GM18520 (cell line): ENCODE data around the gene FBN1.

Experiments used
- ATAC-seq: cut with Tn5 transposase; IDR thresholded peaks from one replicate; pipeline ENCODE4 v1.9.1; 2021; ENCODE audit not compliant: unreplicated experiment

FBN1 gene

GRCh38 chr15:48645558-48646330 is at the start of gene FBN1:
Gene FBN1 (minus strand): TSS chr15:48645709. CDS start chr15:48644769, 940 bp downstream.
- ATAC-seq, result peak; percentile 43

- no peak for ATAC-seq
These were observed 48.0 kb upstream of the FBN1 start for GRCh38 chr15:48693484-48693883.

DNA sequence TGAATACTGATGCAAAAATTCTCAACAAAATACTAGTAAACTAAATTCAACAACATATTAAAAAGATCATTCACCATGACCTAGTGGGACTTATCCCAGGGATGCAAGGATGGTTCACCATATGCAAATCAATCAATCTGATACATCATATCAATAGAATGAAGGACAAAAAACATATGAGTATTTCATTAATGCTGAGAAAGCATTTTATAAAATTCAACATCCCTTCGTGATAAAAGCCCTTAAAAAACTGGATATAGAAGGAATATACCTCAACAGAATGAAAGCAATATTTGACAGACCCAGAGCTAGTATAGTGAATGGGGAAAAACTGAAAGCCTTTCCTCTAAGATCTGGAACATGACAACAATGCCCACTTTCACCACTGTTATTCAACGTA is 43.0 kb upstream of the FBN1 start:
- ATAC-seq, result no peak

DNA sequence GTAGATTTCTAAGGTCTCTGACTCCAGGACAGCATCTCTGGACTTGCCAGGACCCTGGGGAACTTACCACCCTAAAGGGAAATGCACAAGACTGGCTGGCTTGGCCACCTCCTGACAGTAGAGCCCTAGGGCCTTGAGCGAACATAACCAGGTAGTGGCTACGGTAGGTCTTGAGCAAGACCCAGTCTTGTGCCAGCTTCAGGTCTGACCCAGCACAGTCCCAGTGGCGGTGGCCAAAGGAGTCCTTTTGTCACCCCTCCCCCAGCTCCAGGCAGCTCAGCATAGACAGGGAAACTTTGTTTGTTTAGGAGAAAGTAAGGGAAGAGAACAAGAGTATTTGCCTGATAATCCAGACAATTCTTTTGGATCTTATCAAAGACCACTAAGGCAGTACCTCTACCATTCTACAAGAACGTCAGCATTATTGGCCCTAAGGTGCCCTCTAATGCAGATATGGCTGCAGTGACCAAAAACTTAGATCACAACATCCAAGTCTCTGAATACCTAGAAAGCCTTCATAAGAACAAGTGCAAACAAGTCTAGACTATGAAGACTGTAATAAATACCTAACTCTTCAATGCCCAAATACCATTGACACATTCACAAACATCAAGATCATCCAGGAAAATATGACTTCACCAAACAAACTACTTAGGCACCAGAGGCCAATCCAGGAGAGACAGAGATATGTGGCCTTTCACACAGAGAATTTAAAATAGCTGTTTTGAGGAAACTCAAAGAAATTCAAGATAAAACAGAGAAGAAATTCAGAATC is 38.7 kb upstream of the FBN1 start:
- no peak for ATAC-seq

DNA sequence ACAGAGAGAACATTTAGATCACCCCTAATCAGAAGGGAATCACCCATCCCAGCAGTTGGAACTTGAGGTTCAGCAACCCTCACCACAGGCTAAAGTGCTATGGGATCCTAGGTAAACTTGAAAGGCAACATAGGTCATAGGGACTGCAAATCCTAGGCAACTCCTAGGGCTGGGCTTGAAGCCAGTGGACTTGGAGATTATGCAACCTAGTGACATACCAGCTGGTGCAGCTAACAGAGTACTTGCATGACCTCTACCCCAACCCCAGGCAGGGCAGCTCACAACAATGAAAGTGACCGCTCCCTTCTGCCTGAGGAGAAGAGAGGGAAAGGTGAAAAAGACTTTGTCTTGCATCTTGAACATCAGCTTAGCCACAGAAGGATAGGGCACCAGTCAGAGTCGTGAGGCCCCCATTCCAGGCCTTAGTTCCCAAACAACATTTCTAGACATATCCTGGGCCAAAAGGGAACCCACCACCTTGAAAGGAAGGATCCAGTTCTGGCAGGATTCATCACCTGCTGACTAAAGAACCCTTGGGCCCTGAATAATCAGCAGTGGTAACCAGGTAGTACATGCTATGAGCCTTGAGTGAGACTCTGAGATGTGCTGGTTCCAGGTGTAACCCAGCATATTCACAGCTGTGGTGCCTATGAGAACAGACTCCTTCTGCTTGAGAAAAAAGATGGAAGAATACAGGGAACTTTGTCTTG is 37.6 kb upstream of the FBN1 start:
- ATAC-seq, result no peak

GRCh38 chr15:48681353-48681752 is 35.8 kb upstream of the FBN1 start:
- no peak for ATAC-seq

DNA sequence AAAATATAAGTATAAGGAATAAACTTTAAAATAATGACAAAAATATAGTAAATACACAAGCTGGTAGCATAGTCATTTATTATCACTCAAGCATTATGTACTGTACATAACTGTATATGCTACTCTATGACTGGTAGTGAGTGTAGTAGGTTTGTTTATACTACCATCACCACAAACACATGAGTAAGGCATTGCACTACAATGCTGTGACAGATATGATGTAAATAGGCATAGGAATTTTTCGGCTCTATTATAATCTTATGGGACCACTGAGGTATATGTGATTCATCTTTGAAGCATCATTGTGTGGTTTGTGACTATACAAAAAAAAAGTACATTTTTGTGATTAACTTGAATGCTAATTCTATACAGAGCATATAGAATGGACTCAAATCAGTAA is 35.3 kb upstream of the FBN1 start:
- no peak for ATAC-seq

DNA sequence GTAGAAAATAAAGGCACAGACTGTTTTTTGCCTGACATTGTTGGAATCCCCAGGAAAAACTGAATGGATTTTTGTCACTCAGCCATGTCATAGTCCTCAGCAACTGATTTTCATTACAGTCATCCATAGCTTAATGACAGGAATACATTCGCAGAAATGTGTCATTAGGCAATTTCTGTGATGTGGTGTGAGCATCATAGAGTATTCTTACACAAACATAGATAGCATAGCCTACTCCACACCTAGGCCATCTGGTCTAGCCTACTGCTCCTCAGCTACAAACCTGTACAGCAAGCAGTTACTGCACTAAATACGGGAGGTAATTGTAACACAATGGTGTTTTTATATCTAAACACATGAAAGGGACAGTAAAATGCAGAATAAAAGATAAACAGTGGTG is 34.4 kb upstream of the FBN1 start:
- no peak for ATAC-seq

DNA sequence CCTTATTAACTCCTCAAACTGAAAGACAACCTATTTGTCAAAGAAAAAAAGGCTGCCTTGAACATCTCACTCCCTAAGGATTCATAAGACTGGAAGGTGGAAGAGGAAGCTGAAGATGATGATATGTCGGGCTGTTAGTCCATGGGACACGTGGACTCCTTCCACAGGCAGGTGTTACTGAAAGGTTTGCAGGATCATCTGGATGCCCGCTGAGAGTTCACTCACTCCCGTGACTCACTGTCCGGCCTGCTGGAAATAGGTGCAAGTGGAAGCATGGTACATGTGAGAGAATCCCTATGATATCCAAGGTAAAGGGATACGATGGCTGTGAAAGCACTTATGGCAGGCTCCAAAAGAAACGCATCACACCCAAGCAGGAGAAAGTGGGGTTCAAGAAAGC is 33.3 kb upstream of the FBN1 start:
- ATAC-seq, result no peak

DNA sequence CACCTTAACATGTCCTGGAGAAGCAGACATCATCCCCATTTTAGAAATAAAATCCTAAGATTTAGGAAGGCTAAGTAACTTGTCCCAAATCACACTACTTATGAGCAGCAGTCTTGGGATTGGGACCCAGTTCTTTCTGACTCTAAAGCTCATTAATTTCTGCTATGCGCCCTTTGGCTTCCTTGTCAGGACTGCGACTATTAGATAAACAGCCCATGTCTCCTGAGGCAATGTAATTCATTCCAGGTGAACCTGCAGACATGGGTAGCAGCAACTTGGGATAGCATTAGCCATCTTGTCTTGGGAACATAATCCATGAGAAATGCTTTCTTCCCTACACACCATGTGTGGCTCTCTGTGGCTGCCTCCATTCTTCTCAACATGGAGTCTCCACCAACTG is 32.3 kb upstream of the FBN1 start:
- ATAC-seq, result no peak

DNA sequence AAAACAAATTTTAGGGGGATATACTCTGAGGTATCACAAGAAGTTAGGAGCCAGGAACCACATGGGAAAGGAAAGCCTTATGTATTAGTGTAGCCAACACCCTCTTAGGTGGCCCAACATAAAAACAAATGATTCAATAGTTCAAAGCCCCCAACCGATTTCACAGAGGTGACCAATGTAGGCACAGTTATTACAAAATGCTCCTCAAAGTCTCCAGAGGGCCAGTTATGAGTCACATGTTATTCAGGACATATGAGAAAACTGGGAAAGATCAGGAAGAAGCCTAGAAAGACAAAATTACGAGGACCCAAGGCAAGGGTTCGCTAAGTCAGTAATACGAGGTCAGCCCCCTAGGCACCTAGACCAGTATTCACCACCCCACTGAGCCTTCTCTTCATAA is 29.9 kb upstream of the FBN1 start:
- no peak for ATAC-seq

DNA sequence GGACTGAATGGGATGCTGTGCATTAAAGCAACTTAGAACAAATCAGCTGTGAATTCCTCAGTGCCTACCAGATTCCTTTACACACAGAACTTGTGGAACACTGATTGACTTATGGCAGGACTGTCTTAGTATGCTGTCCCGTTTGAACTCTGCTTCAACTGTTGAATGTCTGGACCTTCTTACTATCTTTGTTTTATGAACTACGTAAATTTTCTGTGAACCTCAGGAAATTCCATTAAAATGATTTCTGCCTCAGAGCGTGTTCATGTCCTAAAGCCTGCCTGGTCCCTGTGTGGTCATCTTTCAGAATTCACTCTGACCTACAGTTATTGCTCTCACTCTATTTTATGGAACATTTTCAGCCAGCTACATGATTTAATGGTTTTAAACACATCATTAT is 29.4 kb upstream of the FBN1 start:
- ATAC-seq, result no peak

- no peak for ATAC-seq
These were observed 26.7 kb upstream of the FBN1 start for GRCh38 chr15:48672206-48672605.

DNA sequence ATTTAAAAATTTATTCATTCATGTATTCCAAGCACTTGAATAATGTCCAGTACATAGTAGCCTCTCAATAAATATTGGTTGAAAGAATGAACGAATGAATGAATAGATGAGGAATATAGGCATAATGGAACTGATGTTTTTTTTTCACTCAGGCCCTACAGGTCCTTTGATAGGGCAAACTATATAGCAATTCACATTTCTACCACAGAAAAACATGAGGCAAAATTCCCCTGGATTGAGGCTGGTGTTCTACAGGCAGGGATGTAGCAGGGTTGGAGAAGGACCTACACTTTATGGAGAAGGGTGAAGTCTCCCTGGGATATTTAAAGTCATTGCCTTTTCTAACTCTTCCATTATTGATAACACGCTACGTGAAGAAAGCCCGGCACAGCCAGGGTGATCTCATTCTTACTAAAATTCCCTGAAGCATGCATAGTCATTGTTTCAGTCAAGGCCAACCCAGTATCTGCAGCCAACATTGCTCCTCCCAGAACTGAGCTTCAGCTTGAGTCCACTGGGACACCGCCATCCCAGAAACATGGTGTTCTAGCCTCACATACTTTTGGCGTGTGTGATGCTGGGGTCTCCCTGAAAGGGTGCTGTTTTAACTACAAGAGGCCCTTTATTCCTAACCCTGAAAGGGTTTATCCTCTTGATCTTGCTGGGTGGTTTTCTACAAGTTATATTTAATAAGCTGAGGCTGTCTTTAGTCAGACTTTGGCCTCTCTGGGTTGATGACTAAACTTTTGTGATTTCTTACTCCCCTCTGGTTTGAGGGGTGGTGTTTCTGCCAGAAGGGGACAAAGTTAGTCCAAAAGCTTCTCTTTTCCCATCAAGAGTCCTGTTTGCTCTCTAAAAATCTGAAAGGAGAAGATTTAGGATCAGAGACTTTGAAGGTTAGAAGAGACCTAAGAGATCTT is 25.9 kb upstream of the FBN1 start:
- ATAC-seq, result no peak

- no peak for ATAC-seq
These were observed 22.2 kb upstream of the FBN1 start for GRCh38 chr15:48667701-48668100.

- no peak for ATAC-seq
These were observed 18.9 kb upstream of the FBN1 start for GRCh38 chr15:48664436-48664835.

DNA sequence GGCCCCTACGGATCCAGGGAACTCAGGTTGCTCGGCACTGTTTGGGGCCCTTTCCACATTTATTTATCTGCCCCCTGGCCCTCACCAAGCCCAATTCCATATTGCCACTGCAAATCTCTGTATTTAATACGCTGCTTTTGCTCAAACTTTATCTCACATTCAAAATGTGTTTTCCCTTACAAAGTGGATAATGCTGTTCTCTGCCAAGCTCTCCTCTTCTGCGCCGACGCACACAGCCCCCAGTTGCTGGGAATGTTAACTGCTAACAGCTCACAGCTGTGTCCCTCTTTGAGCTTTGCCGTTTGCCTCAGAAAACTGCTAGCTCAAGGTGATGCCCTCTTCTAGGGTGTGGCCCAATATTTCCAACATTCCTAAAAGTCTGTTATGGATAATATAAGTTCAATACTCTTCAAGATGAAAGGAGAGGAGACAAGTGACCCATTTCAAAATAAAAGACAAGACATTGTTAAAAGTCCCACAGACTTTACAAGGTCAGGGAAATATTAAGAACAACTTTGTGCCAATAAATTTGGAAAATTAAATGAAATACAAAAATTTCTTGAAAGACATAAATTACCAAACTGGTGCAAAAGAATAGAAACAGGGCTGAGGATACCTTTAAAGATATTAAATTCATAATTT is 12.6 kb upstream of the FBN1 start:
- no peak for ATAC-seq

DNA sequence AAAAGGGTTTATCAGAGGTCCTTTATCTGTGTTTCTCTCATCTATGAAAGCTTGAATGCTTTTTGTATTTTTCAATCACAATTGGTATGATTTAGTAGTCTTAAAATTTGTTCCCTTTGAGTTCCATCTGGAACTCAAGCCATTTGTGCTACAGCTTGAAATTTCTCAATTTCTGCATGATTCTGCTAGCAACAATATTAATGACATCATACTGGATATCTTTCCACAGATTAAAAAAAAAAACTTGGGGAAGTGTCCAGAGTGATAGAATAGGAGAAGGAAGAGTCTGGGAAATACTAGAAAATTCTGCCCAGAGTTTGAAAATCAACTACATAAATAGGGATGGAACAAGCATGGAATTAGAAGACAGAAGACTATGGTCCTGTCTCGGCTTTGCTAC is 9.3 kb upstream of the FBN1 start:
- no peak for ATAC-seq

GRCh38 chr15:48653913-48654670 is 8.6 kb upstream of the FBN1 start:
- ATAC-seq, result no peak

DNA sequence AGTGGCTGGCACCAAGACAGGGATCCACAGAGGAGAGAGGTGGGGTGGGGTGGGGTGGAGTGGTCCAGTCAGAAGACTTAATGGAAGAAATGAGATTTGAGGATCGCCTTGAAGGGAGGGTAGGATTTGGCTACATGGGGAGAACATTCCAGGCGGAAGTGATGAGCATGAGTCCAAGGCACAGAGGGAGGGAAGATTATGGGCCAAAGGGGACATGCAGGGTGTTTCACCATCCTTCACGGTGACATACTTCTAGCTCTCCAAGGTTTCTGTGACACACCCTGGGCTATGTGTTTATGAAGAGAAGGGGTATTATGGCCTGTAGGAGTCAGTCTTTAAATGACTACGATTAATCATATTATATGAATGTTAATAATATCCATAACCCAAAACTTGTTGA is 7.7 kb upstream of the FBN1 start:
- no peak for ATAC-seq
